IMR-90 (cell line): ENCODE measurements around the gene ITPR2.

Source experiments
- BHLHE40 ChIP-seq: fragments of 150-350 bp; IDR thresholded peaks from 2 replicates; pipeline ENCODE4 v1.6.1; 2016; ENCODE audit warnings: mild to moderate bottlenecking, low read depth, low read length
- CTCF ChIP-seq: conservative IDR thresholded peaks from 2 replicates; pipeline ENCODE4 v1.5.1; 2012; ENCODE audit warnings: mild to moderate bottlenecking, low read depth, low read length, improper control_type of control experiment
- ELK1 ChIP-seq: fragments of 150-350 bp; IDR thresholded peaks from 2 replicates; pipeline ENCODE4 v1.6.1; 2016; ENCODE audit warnings: low read depth, mild to moderate bottlenecking, low read length, moderate library complexity, borderline replicate concordance
- MXI1 ChIP-seq: IDR thresholded peaks from 2 replicates; pipeline ENCODE4 v1.6.1; 2012; ENCODE audit warnings: low read depth, mild to moderate bottlenecking, low read length, moderate library complexity, borderline replicate concordance
- POLR2A ChIP-seq: IDR thresholded peaks from 2 replicates; pipeline ENCODE4 v1.6.1; 2012; ENCODE audit warnings: mild to moderate bottlenecking, low read depth, low read length
- SMC3 ChIP-seq: fragments of 150-350 bp; IDR thresholded peaks from 2 replicates; pipeline ENCODE4 v1.6.1; 2016; ENCODE audit warnings: low read depth, mild to moderate bottlenecking, antibody characterized with exemption, low read length, moderate library complexity
- USF2 ChIP-seq: fragments of 150-350 bp; IDR thresholded peaks from 2 replicates; pipeline ENCODE4 v1.6.1; 2017; ENCODE audit warnings: mild to moderate bottlenecking, antibody characterized with exemption, low read length, low read depth

GRCh38 chr12:26323673-26324072 lies 509.3 kb downstream of the ITPR2 start:
- TF ChIP-seq POLR2A, result no peak
- no peak for TF ChIP-seq USF2
- TF ChIP-seq CTCF, result no peak
- TF ChIP-seq SMC3, result no peak
- no peak for TF ChIP-seq ELK1
- TF ChIP-seq BHLHE40, result no peak
- no peak for TF ChIP-seq MXI1
